Activated CD4-positive, CD25-positive, alpha-beta regulatory T cell treated with anti-CD3 and anti-CD28 coated beads, Interleukin-2, amount 50 U/mL, for 16 hours (primary cell): ENCODE results near the gene SGK2.

ENCODE experiments used
- DNase-seq: peaks from one replicate; pipeline ENCODE4 v3.0.0-alpha.2; 2020; ENCODE audit warnings: low read depth, low spot score

The SGK2 gene

DNA sequence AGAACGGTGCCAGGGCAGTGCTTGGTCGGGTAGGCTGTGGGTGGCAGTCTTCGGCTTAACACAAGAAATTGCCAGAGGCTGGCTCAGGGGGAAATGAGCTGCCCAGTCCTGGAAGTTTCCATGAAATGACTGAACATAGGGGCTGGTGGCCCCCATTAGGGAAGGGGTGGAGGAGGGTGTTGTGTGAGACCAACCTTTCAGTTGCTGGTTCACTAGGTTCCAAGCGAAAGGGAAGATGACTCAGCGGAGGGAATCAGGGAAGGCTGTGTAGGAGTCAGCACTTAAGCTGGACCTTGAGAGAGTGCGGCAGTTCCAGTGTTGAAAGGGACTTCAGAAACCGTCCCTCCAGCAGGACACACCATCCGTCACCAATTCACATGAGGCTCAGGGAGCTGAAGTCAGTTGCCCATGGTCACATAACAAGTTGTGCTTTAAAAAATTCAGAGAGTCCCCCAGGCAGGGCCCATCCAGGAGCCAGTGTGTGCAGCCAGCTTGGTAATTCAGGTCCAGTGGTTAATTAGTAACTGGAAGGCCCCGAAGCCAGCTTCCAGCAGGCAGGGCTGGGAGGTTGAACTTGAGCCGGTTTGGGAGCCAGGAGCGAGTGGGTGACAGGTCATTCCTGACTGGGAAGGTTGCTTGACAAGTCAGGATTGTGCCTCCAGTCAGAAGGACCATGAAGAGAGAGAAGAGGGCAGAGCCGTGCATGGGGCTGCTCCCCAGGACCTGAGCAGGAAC, at the start of gene SGK2:
Gene SGK2 (plus strand): TSS at position 616 of the 735 bp plus-strand sequence. CDS start 7,469 bp downstream, outside the sequence.
- no peak for DNase-seq

DNA sequence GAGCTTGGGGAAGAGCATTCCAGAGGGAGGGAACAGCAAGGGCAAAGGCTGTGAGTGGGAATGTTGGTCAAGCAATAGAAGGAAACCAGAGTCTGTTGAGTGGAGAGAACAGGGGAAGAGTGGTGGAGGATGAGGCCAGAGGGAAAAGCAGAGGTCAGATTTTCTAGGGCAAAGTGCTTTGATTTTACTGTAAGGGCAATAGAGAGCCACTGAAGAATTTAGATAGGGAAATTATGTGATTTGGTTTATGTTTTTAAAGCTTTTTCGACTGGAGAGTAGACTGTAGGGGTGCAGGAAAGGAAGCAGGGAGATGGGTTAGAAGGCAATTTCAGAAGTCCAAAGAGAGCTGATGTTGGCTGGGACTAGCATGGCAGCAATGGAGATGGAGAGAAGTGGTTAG, 46.9 kb upstream of the SGK2 start:
- DNase-seq: no peak

DNA sequence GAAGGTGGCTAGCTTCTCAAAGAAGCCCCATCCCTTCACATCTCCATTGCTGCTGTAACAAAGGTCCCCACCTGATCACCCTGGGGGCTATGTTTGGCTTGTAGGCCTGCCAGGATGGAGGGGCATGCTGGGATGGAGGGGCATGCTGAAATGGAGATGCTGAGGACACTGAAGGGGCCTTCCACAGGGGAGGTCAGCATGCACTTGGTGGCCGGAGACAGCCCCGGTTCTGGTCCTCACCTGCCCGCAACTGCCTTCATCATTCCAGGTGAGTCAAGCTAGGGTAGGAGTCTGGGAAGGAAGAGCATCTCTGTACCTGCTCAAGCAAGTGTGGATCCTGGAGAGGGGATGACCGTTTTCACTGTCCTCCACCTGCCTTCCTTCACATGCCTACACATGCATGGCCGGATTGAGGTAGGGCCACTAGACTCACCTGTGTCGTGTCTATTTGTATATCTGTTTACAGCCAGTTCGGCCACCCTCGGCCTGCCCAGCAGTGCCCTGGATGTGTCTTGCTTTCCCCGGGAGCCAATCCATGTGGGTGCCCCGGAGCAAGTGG, 45.4 kb upstream of the SGK2 start:
- DNase-seq: no peak

DNA sequence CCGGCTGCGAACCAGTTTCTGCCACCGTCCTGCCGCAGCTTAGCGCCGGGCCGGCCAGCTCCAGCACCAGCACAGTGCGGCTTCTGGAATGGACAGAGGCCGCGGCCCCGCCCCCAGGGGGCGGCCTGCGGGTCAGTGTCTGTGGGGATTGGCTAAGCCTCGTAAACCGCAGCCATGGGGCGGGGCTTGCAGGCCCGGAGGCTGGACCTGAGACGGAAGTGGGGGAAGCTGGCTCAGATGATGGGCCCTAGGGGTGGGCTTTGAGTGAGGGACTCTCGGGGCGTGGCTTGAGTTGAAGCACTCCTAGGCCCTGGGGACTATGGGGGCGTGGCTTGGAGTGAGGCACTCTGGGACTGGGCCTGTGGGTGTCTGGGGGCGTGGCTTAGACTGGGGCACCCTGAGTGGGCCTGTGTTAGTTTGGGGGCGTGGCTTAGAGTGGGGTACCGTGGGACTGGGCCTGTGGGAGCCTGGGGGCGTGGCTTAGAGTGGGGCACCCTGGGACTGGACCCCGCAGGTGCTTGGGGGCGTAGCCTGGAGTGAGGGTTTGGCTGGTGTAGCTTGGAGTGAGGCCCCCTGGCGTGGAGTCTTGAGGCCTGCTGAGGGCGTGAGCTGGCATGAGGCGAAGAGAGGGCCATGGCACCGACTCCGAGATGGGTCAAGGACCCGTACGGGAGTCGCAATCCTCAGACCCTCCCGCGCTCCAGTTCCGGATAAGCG, 44.7 kb upstream of the SGK2 start:
- DNase-seq: peak; percentile 81

DNA sequence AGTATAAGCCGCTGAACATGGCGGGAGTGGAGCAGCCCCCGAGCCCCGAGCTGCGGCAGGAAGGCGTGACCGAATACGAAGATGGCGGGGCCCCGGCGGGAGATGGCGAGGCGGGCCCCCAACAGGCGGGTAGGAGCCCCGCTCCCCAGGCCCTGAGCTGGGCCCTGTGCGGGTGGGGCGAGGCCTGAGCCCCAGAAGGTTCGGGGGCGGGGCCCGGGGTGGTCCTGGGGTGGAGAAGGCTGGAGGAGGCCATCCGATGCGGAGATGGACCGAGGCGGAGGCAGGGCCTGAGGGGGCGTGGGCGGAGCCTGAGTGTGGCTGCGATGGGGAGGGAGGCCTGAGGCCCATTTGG, 44.2 kb upstream of the SGK2 start:
- DNase-seq: no peak

DNA sequence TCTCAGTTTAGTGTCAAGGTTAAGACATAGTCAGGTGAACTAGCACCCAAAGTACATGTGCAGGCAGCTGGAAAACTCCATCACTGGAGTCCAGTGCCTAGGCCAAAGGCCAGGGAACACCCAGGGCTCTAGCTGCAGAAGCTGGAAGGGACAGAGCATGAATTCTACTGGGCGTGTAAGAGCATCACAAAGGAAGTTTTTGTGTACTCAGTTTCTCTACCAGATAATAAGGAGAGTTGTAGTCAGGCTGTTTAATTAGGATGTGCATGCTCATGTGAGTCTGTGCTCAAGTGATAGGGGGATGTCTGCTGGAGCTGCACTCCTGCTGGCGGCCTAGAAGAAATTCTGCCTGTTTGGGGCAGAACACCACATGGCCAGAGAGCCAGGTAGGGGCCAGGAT, 43.2 kb upstream of the SGK2 start:
- no peak for DNase-seq

DNA sequence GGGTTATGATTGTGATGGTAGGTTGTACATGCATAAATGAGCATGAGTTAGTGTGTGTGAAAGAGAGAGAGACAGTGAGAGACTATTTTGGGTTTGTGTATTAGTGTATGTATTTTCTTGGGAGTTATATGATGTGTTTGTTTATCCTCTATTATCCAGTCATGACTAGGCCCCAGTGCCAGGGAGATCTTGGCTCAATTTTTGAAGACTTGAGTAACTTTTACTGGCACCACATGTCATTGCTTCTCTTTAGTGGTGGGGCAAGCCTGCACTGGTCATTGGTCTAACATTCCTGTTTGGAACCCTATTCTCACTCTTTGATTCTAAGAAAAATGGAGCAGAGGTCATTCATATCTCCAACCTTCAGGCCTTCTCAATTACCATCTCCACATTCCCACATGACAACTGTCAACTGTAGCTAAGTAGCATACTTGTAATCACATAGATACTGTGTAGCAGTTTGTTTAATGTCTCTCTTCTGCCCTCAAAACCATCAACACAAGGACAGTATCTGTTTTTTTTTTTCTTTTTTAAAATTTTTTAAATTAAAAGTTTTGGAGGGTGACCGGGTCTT, 42.5 kb upstream of the SGK2 start:
- no peak for DNase-seq

DNA sequence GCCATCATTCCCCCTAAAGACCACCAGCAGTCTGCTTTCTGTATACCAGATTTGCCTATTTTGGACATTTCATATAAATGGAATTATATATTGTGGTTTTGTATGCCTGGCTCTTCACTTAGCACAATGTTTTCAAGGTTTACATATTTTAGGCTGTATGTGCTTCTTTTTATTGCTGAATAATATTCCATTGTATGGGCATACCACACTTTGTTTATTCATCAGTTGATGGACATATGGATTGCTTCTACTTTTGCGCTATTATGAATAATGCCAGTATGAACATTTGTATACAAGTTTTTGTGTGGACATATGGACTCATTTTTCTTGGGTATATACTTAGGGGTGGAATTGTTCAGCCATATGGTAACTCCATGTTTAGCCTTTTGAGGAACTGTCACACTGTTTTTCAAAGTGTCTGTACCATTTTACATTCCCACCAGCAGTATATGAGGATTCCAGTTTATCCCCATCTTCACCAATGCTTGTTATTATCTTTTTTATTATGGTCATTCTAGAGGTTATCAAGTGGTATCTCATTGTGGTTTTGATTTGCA, 38.7 kb upstream of the SGK2 start:
- no peak for DNase-seq

DNA sequence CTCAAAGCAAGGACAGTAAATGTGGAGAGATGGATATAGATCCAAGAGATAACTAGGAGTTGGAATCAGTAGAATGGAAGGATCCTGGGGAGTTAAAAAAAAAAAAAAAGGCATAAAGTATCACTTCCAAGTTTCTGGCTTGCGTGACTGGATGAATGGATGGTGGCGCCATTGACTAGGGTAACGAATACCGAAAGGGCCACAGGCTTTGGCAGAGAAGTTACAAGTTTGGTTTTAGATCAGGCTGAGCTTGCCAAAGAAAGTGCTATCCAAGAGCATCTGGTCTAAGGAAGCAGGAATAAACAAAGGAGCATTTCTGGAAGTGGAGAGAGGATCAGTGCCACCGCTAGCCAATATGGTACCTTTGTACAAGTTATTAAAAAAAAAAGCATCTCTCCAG, 33.8 kb upstream of the SGK2 start:
- no peak for DNase-seq

DNA sequence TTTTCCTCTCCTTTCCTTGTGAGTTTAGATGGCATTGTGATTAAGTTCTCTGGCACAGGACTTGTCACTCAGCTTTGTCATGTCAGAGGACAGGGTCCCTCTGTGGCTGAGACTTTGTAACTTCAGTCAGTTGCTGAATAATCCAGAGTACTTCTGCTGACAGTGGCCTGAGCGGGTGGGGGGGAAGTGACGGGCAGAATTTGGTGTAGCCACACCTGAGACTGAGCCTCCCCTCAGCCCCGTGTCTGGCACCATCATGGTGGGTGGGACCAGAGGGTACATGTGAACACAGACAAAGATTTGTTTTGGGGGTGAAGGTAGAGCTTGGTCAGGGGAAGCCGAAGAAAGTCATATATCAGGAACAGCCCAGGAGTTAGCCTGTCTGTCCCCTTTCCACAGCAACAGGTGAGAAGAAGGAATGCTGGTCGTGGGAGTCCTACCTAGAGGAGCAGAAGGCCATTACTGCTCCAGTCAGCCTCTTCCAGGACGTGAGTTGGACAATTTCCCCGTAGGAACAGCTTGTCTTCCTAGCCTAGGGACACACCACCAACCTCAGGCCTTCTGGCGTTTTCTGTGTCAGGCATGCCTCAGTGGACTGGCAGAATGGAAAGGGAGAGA, 30.5 kb upstream of the SGK2 start:
- DNase-seq: no peak

DNA sequence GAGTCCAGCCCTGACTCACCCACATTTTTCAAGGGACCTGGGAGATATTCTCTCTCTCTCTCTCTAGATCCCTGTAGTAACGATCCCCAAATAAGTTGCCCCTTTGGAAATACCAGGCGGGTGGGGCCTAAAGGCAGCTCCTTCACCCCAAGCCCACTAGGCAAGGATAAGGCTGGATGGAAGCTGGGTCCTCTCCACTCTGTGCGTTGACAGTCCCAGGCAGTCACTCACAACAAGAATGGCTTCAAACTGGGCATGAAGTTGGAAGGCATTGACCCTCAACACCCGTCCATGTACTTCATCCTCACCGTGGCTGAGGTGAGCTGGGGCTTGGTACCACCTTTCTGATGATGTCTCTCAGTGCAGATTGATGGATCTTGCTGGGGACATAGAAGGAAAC, 29.8 kb upstream of the SGK2 start:
- DNase-seq: no peak

DNA sequence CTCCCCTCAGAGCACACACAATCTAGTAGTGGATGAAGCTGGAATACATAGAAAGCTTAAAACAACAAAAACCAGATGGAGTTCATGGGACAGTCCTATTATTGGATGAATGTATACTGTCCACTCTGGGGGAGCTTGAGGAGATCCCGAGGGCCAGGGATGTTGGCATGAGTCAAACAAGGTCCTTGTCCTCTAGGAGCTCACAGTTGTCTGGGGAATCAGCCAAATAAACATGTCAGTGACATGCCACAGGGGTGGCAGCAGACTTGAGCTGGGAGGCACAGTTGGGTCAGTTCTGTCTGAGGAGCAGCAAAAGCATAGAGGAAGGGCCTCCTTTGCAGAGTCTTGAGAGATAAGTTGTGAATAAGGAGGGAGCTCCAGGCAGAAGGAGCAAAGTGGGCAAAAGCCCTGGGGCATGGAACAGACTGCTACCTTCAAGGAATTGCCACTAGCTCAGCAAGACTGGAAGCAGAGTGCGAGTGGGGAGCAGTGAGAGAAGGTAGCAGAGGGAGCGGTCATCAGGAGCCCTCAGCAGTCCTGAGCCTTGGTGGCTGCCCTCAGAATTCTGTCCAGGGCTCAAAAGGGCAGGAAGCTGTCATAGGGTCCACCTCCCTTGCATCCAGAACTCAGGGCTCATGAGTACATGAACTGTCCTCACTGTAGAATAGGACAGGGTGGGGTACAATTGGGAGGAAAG, 29.2 kb upstream of the SGK2 start:
- DNase-seq: no peak

DNA sequence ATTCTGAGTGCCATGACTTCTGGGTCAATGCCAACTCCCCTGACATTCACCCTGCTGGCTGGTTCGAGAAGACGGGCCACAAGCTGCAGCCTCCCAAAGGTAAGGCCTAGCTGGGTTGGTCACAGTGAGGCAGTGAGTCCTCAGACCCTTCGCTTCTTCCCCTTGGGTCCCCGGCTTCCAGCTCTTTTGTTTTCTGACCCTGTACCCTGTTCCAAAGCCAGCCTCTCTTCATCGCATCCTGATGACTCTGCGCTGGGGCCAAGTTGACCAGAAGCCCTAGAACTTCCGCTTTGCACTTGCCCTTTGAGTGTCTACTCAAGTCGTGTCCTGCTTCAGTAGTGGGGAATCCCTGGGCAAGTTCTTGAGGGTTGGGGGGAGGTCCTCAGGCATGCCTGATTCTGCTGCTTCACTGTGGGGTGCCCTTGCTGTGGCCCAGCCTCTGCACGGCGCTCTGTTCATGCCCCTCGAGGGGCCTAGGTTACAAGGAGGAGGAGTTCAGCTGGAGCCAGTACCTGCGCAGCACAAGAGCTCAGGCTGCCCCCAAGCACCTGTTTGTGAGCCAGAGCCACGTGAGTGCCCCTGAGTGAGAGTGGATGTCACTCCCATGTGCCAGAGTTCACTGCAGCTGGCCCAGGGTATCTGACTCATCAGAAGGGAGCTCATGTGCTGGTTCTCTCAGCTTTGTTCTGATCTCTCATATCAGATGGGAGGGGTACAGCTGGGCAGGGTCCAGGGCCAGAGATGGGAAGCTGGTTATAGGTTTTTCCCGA, 28.3 kb upstream of the SGK2 start:
- no peak for DNase-seq

DNA sequence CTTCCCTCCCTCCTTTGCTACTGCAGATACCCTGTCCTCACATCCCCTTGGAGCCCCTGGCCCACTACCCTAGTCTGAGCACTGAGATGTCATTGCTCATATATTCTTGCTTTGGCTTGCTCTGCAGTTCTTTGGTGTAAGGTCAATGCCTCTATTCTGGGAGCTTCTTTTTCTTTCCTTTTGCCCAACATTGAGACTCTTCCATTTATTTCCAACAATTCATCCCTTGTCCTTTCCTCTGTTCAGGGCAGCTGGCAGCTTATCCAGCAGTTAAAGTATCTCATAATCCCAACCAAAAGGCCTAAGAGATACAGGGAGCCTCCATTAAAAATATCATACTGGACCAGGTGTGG, 27.8 kb upstream of the SGK2 start:
- no peak for DNase-seq

DNA sequence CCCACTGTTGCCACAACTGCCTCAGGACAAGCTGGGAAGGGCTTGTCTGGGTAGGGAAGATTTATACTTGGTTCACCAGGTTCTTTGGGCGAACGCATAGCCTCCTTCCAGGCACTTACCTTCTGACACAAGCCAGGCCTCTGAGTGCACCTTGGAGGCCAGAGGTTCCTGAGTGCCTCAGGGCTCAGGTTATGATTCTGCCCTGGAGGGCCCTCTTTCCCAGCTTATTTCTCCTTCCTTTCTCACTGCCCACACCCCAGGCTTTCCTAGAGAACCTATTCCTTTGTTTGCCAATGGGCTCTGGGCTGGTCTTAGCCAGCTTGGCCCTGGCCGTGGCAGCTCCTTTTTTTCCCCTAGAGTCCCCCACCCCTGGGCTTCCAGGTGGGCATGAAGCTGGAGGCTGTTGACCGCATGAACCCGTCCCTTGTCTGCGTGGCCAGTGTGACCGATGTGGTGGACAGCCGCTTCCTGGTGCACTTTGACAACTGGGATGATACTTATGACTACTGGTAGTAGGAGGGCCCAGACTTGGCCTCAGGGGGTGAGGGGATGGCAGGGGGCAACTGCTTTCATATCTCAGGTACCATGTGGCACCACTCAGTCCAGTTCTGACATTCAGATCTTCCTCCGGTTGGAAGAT, 26.3 kb upstream of the SGK2 start:
- DNase-seq: no peak

DNA sequence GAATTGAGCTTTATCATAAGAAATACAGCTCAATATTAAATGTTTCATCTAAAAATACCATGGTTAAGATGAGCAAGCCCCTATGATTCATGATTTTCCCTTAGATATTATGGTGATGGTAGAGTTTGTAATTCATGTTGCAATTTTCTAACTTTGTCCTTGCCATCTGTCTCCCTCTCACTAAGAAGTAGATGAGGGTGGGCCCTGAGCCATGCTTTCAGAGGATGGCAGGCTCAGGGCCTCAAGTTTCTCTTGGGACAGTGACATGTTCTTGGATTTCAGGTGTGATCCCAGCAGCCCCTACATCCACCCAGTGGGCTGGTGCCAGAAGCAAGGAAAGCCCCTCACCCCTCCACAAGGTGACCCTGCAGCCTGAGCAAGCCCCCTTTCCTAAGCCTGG, 25.8 kb upstream of the SGK2 start:
- no peak for DNase-seq

DNA sequence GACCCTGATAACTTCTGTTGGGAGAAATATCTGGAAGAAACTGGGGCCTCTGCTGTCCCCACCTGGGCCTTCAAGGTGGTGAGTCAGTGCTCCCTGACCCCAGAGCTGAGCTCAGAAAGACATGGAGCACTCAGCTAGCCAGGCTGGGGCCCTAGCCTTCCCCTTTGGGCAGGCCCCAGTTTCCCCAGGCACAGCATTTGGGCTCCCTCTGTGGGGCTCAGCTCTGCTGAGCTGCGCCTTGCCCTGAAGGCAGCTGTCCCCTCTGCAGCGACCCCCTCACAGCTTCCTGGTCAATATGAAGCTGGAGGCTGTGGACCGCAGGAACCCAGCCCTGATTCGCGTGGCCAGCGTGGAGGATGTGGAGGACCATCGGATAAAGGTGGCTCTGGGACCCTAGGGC, 24.8 kb upstream of the SGK2 start:
- DNase-seq: no peak

DNA sequence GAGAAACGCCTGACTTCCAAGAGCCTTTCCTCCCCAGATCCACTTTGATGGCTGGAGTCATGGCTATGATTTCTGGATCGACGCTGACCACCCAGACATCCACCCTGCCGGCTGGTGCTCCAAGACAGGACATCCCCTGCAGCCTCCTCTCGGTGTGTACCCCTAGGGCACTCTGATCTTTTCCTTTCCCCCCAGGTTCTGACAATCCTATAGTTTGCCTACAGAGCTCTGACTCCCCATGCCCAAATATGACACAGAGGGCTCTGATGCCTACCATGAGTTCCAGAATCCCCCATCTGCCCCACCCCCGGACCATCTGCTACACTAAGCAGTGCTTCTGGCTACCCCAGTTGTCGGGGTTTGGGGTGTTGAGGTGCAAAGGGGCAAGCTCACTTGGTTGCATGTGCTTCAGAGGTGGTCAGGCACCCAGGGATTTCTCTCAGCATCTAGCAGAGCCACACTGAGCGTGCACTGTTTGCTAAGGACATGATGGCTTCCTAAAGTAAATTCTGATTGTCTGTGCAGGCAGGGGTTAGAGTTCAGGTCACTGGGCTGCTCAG, 24.0 kb upstream of the SGK2 start:
- no peak for DNase-seq

DNA sequence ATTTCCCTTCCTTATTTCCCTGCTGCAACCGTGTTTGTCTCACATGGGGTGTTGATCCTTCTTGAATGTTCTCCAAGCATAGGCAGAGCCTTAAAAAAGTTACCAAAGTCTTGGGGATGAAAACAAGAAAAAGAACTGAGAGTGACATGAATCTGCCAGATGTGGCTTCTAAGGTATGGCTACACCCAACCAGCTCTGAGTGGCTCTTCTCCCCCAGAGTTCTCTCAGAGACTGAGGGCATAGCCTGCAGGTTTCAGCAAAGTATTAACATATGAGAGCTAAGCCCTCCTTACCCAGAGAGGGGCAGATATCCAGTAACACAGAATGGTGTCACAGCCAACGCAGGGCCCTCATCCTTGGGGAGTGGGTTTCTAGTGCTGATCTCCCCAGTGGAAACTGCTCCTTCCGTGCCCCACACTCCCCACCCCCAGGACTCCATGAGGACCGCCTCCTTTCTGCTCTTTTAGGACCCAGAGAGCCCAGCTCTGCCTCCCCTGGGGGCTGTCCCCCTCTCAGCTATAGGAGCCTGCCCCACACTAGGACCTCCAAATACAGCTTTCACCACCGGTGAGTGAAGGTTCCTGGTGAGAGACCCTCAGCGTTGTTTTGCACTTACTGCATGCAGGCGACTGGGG, 23.3 kb upstream of the SGK2 start:
- DNase-seq: no peak
